SK-N-SH (cell line): Measurements from ENCODE around the gene IL15. TPM values are rescaled to one million over a fixed set of nuclear protein-coding genes. Genes with fewer than 3 reads are reported as not detected.

Experiments
- CTCF ChIA-PET: fragments of 300-600, 350-600 bp; formaldehyde crosslinking; extraction: SDS; loops from one replicate; lab custom pipeline; 2021; lab: Yijun Ruan, JAX
- POLR2A ChIA-PET: fragments of 350-600 bp; sonication (Branson Sonifier 250); formaldehyde crosslinking; extraction: SDS; loops from one replicate; lab custom pipeline; 2020; ENCODE audit warnings: antibody characterized with exemption, inconsistent platforms; lab: Yijun Ruan, JAX
- DNase-seq: peaks from one replicate; pipeline ENCODE4 v3.0.0; 2012
- H2AFZ ChIP-seq: fragments of 200-600 bp; sonication (generic); 2 replicates; pipeline ENCODE4 v1.8.1; 2016; ENCODE audit warnings: antibody characterized with exemption, mild to moderate bottlenecking, low read depth
- H3F3A ChIP-seq: fragments of 200-600 bp; sonication (generic); replicated peaks from 2 replicates; pipeline ENCODE3; 2016; ENCODE audit warnings: antibody characterized with exemption, mild to moderate bottlenecking; ENCODE audit not compliant: insufficient read depth
- H3K27ac ChIP-seq, 2 experiments: fragments of 200-500 bp in 1 of 2; fragments of 200-600 bp in 1 of 2; sonication (Bioruptor generic) in 1 of 2; sonication (generic), shearing (Covaris generic) in 1 of 2; 2 replicates each; pipeline versions ENCODE4 v1.5.1 to v1.6.1; 2014 to 2016; ENCODE audit warnings: low read depth in 2 of 2, inconsistent platforms in 1 of 2, low read length in 1 of 2, mild to moderate bottlenecking in 1 of 2, mixed read lengths in 1 of 2
- H3K27me3 ChIP-seq: fragments of 200-600 bp; sonication (generic), shearing (Covaris generic); 2 replicates; pipeline ENCODE4 v1.6.1; 2016; ENCODE audit warnings: mixed run types; ENCODE audit not compliant: insufficient read depth
- H3K36me3 ChIP-seq, 2 experiments: fragments of 200-500 bp in 1 of 2; fragments of 200-600 bp in 1 of 2; sonication (Bioruptor generic) in 1 of 2; sonication (generic) in 1 of 2; replicated peaks in 1 of 2; 2 replicates each; pipeline versions ENCODE3 to v1.5.1; 2014 to 2016; ENCODE audit warnings: low read length in 1 of 2, mild to moderate bottlenecking in 1 of 2; ENCODE audit not compliant: insufficient read depth in 2 of 2, control insufficient read depth in 1 of 2
- H3K4me1 ChIP-seq, 2 experiments: fragments of 200-500 bp in 1 of 2; fragments of 200-600 bp in 1 of 2; sonication (Bioruptor generic) in 1 of 2; sonication (generic), shearing (Covaris generic) in 1 of 2; 2 replicates each; pipeline versions ENCODE4 v1.5.1 to v1.6.1; 2014 to 2016; ENCODE audit warnings: low read depth in 1 of 2, low read length in 1 of 2, mixed run types in 1 of 2; ENCODE audit not compliant: insufficient read depth in 2 of 2, control insufficient read depth in 1 of 2
- H3K4me2 ChIP-seq: fragments of 200-600 bp; sonication (generic), shearing (Covaris generic); 2 replicates; pipeline ENCODE4 v1.6.1; 2017; ENCODE audit warnings: mixed run types
- H3K4me3 ChIP-seq, 2 experiments: fragments of 200-500 bp in 1 of 2; fragments of 200-600 bp in 1 of 2; sonication (Bioruptor generic) in 1 of 2; sonication (generic), shearing (Covaris generic) in 1 of 2; 2 replicates each; pipeline versions ENCODE4 v1.5.1 to v1.8.1; 2014 to 2016; ENCODE audit warnings: low read depth in 2 of 2, inconsistent platforms in 1 of 2, low read length in 1 of 2, mild to moderate bottlenecking in 1 of 2, mixed read lengths in 1 of 2, moderate library complexity in 1 of 2
- H3K79me2 ChIP-seq: fragments of 200-600 bp; sonication (generic); 2 replicates; pipeline ENCODE4 v1.8.1; 2017; ENCODE audit warnings: mild to moderate bottlenecking; ENCODE audit not compliant: insufficient read depth
- H3K9ac ChIP-seq: fragments of 200-600 bp; sonication (generic); 2 replicates; pipeline ENCODE4 v1.6.1; 2017; ENCODE audit warnings: mixed run types
- H3K9me2 ChIP-seq: fragments of 200-600 bp; sonication (generic); 2 replicates; pipeline ENCODE4 v1.6.1; 2017; ENCODE audit warnings: mixed run types
- H3K9me3 ChIP-seq: fragments of 200-600 bp; sonication (generic); 2 replicates; pipeline ENCODE4 v1.6.1; 2017; ENCODE audit warnings: mixed run types, mild to moderate bottlenecking, moderate library complexity
- H4K20me1 ChIP-seq: fragments of 200-600 bp; sonication (generic); 2 replicates; pipeline ENCODE4 v1.6.1; 2017; ENCODE audit warnings: mild to moderate bottlenecking, mixed run types; ENCODE audit not compliant: insufficient read depth
- EP300 ChIP-seq, 2 experiments: IDR thresholded peaks; 2 replicates each; pipeline versions ENCODE4 v1.4.0 to v1.6.1; 2012; ENCODE audit warnings: borderline replicate concordance in 1 of 2, low read depth in 1 of 2, low read length in 1 of 2
- FOXJ3 ChIP-seq: sonication (generic); formaldehyde crosslinking; IDR thresholded peaks from 2 replicates; pipeline ENCODE4 v1.5.1; 2020; ENCODE audit warnings: mild to moderate bottlenecking, missing genetic modification reagents
- FOXM1 ChIP-seq: IDR thresholded peaks from 2 replicates; pipeline ENCODE4 v1.4.0; 2012; ENCODE audit warnings: low read depth, mild to moderate bottlenecking
- GABPA ChIP-seq: IDR thresholded peaks from 2 replicates; pipeline ENCODE4 v1.4.0; 2012; ENCODE audit warnings: low read depth, mild to moderate bottlenecking
- IRF3 ChIP-seq: fragments of 150-350 bp; IDR thresholded peaks from 2 replicates; pipeline ENCODE4 v1.6.1; 2016; ENCODE audit warnings: mild to moderate bottlenecking, low read depth, low read length
- JUND ChIP-seq: IDR thresholded peaks from 2 replicates; pipeline ENCODE4 v1.4.0; 2012
- MEF2A ChIP-seq: IDR thresholded peaks from 2 replicates; pipeline ENCODE4 v1.4.0; 2012; ENCODE audit warnings: low read depth, borderline replicate concordance
- NFIC ChIP-seq: IDR thresholded peaks from 2 replicates; pipeline ENCODE4 v1.4.0; 2012; ENCODE audit warnings: borderline replicate concordance
- NRF1 ChIP-seq: IDR thresholded peaks from 2 replicates; pipeline ENCODE4 v1.6.1; 2012; ENCODE audit warnings: low read depth, mild to moderate bottlenecking, low read length
- PBX3 ChIP-seq: IDR thresholded peaks from 2 replicates; pipeline ENCODE4; 2012
- POLR2AphosphoS5 ChIP-seq: IDR thresholded peaks from 2 replicates; pipeline ENCODE4 v1.6.1; 2012; ENCODE audit warnings: low read depth, low read length
- RAD21 ChIP-seq: IDR thresholded peaks from 2 replicates; pipeline ENCODE4 v1.6.1; 2012; ENCODE audit warnings: mild to moderate bottlenecking, low read length
- RCOR1 ChIP-seq: fragments of 150-350 bp; IDR thresholded peaks from 2 replicates; pipeline ENCODE4 v1.6.1; 2017; ENCODE audit warnings: antibody characterized with exemption, low read length
- REST ChIP-seq: IDR thresholded peaks from 2 replicates; pipeline ENCODE4 v1.6.1; 2012; ENCODE audit warnings: mild to moderate bottlenecking, low read depth, low read length, moderate library complexity
- RFX5 ChIP-seq: IDR thresholded peaks from 2 replicates; pipeline ENCODE4 v1.6.1; 2012; ENCODE audit warnings: mild to moderate bottlenecking, improper control_type of control experiment, low read length
- RXRA ChIP-seq: IDR thresholded peaks from 2 replicates; pipeline ENCODE4 v1.4.0; 2012; ENCODE audit warnings: low read depth, mild to moderate bottlenecking, borderline replicate concordance
- TEAD4 ChIP-seq: IDR thresholded peaks from 2 replicates; pipeline ENCODE4 v1.4.0; 2012; ENCODE audit warnings: mild to moderate bottlenecking, borderline replicate concordance; ENCODE audit not compliant: insufficient read depth
- USF1 ChIP-seq: IDR thresholded peaks from 2 replicates; pipeline ENCODE4 v1.4.0; 2012; ENCODE audit warnings: low read depth, borderline replicate concordance
- WGBS: methylation state at CpG from one replicate; pipeline ENCODE4 v1.1.6; 2017; ENCODE audit warnings: low lambda C conversion rate; 5-methylcytosine and 5-hydroxymethylcytosine counted together
- polyA plus RNA-seq, 3 experiments: library from polyadenylated mRNA; depleted of rRNA; stranded (reverse); fragments of >200 nt; gene quantifications; 2 replicates each; pipeline ENCODE4 v1.2.3, GENCODE V29; 2012
- TF ChIP-seq, protein P1 (sequence below): fragments of 150-350 bp; IDR thresholded peaks from 2 replicates; pipeline ENCODE4 v1.6.1; 2017; ENCODE audit warnings: antibody characterized with exemption, low read length, low read depth, borderline replicate concordance

The IL15 gene
- polyA plus RNA-seq, 1 of the 3 experiments (the other 2 are of a cell fraction) = 3.7 TPM

- no peak overlapping the region for H3K4me2 ChIP-seq
- H3K4me1 ChIP-seq = no peaks in the 10 kb centered on the region
- no peak overlapping the region for H3K27ac ChIP-seq
- no peak overlapping the region for H3K4me3 ChIP-seq
- H3K79me2 ChIP-seq = no peaks in the 10 kb centered on the region
- ChIA-PET POLR2A (no interaction called here), CTCF (interaction anchor here (0.8 kb wide), 1 partner anchor 322 kb away, joined by 5 read pairs; no protein-coding TSS in a partner anchor)
- H3K27me3 ChIP-seq = no peaks in the 10 kb centered on the region
- H3F3A ChIP-seq = no peaks in the 10 kb centered on the region
- no peaks in the 10 kb centered on the region for H3K9me3 ChIP-seq
- no peak for TF ChIP-seq RXRA
- no peaks in the 10 kb centered on the region for H4K20me1 ChIP-seq
- no peak overlapping the region for H2AFZ ChIP-seq
- 76% methylated on average over 3 of the region's 3 CpGs for WGBS
- H3K36me3 ChIP-seq = no peaks in the 10 kb centered on the region
- no peak overlapping the region for H3K9ac ChIP-seq
- H3K9me2 ChIP-seq = no peaks in the 10 kb centered on the region
- DNase-seq = no peak
Observed at GRCh38 chr4:141668200-141668910, 32.0 kb downstream of the IL15 start.

- no peak overlapping the region for H3K9ac ChIP-seq
- ChIA-PET POLR2A (no interaction called here), CTCF (no interaction called here)
- 0 out of 2 replicates have a peak, but pooled peaks cover 2% of the 10 kb centered on the region for H3K79me2 ChIP-seq
- no peak overlapping the region for H2AFZ ChIP-seq
- TF ChIP-seq FOXJ3 (no peak), EP300 (IDR thresholded peaks at IDR 0.05; ENCODE audit: borderline replicate concordance in 1 of 2, low read depth in 1 of 2, low read length in 1 of 2) (no peak), GABPA (no peak), MEF2A (no peak), RCOR1 (no peak), RXRA (no peak), IRF3 (no peak), TEAD4 (no peak), REST (no peak), USF1 (no peak), RFX5 (no peak), JUND (no peak), FOXM1 (no peak), NRF1 (no peak), NFIC (no peak), PBX3 (no peak), POLR2AphosphoS5 (no peak), RAD21 (no peak)
- TF ChIP-seq, protein P1, sequence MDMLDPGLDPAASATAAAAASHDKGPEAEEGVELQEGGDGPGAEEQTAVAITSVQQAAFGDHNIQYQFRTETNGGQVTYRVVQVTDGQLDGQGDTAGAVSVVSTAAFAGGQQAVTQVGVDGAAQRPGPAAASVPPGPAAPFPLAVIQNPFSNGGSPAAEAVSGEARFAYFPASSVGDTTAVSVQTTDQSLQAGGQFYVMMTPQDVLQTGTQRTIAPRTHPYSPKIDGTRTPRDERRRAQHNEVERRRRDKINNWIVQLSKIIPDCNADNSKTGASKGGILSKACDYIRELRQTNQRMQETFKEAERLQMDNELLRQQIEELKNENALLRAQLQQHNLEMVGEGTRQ = no peak
- no peaks in the 10 kb centered on the region for H3K9me2 ChIP-seq
- no peaks in the 10 kb centered on the region for H3F3A ChIP-seq
- H3K27ac ChIP-seq = no peak overlapping the region
- H4K20me1 ChIP-seq = no peaks in the 10 kb centered on the region
- no peaks in the 10 kb centered on the region for H3K9me3 ChIP-seq
- no peaks in the 10 kb centered on the region for H3K4me1 ChIP-seq
- WGBS = 86% methylated on average over 1 of the region's 1 CpG
- DNase-seq = no peak
- H3K4me2 ChIP-seq = no peak overlapping the region
- no peaks in the 10 kb centered on the region for H3K27me3 ChIP-seq
- H3K36me3 ChIP-seq = no peaks in the 10 kb centered on the region
- no peak overlapping the region for H3K4me3 ChIP-seq
Observed at GRCh38 chr4:141669501-141669900, 33.1 kb downstream of the IL15 start.
